Mesenchymal stem cell (in vitro differentiated cells and primary cell): Measurements from ENCODE around the gene STK4.

Source experiments
- DNase-seq: peaks from one replicate; pipeline ENCODE4 v3.0.0-alpha.2; 2013
- H2AFZ ChIP-seq: one replicate; pipeline ENCODE4 v1.6.1; 2013; ENCODE audit warnings: low read depth, mild to moderate bottlenecking, control low read depth, inconsistent platforms, low read length, moderate library complexity
- H2AK5ac ChIP-seq: 2 replicates; pipeline ENCODE4 v1.6.1; 2013; ENCODE audit warnings: low read length, moderate library complexity, mild to moderate bottlenecking, inconsistent platforms; ENCODE audit not compliant: severe bottlenecking
- H2BK120ac ChIP-seq: one replicate; pipeline ENCODE4 v1.6.1; 2013; ENCODE audit warnings: low read depth, mild to moderate bottlenecking, inconsistent platforms, low read length, moderate library complexity
- H2BK12ac ChIP-seq, 2 experiments: one replicate each; pipeline ENCODE4 v1.6.1; 2013; ENCODE audit warnings: inconsistent platforms in 2 of 2, low read length in 2 of 2, mild to moderate bottlenecking in 2 of 2, moderate library complexity in 2 of 2, control low read depth in 1 of 2
- H2BK15ac ChIP-seq: one replicate; pipeline ENCODE4 v1.6.1; 2013; ENCODE audit warnings: mild to moderate bottlenecking, low read depth, inconsistent platforms; ENCODE audit not compliant: poor library complexity, severe bottlenecking
- H2BK5ac ChIP-seq: 2 replicates; pipeline ENCODE4 v1.6.1; 2013; ENCODE audit warnings: low read depth, mild to moderate bottlenecking, low read length, control low read depth, inconsistent platforms; ENCODE audit not compliant: poor library complexity, severe bottlenecking
- H3K14ac ChIP-seq, 2 experiments: one replicate each; pipeline ENCODE4 v1.6.1; 2013; ENCODE audit warnings: inconsistent platforms in 2 of 2, low read length in 2 of 2, control low read depth in 1 of 2, mild to moderate bottlenecking in 1 of 2, moderate library complexity in 1 of 2
- H3K18ac ChIP-seq, 2 experiments: one replicate each; pipeline ENCODE4 v1.6.1; 2013; ENCODE audit warnings: inconsistent platforms in 2 of 2, low read length in 2 of 2, control low read depth in 1 of 2, low read depth in 1 of 2, mild to moderate bottlenecking in 1 of 2
- H3K23ac ChIP-seq, 2 experiments: one replicate each; pipeline ENCODE4 v1.6.1; 2013; ENCODE audit warnings: inconsistent platforms in 2 of 2, low read length in 2 of 2, mild to moderate bottlenecking in 2 of 2, moderate library complexity in 2 of 2, control low read depth in 1 of 2
- H3K27ac ChIP-seq: 2 replicates; pipeline ENCODE4 v1.5.1; 2013; ENCODE audit warnings: mild to moderate bottlenecking, moderate library complexity, low read length, control low read depth, inconsistent platforms; ENCODE audit not compliant: poor library complexity, severe bottlenecking
- H3K27me3 ChIP-seq, 2 experiments: 2 replicates each; pipeline versions ENCODE4 v1.6.1 to v1.7.0; 2013; ENCODE audit warnings: low read length in 2 of 2, mild to moderate bottlenecking in 2 of 2, moderate library complexity in 2 of 2, control low read depth in 1 of 2, inconsistent platforms in 1 of 2; ENCODE audit not compliant: control insufficient read depth in 1 of 2, insufficient read depth in 1 of 2
- H3K36me3 ChIP-seq, 2 experiments: 2 replicates each; pipeline versions ENCODE4 v1.6.1 to v1.7.0; 2013; ENCODE audit warnings: low read length in 2 of 2, control low read depth in 1 of 2, inconsistent platforms in 1 of 2, low read depth in 1 of 2, mild to moderate bottlenecking in 1 of 2; ENCODE audit not compliant: insufficient read depth in 2 of 2, control insufficient read depth in 1 of 2
- H3K4ac ChIP-seq, 2 experiments: one replicate each; pipeline ENCODE4 v1.6.1; 2013; ENCODE audit warnings: inconsistent platforms in 2 of 2, low read length in 2 of 2, mild to moderate bottlenecking in 2 of 2, moderate library complexity in 2 of 2, control low read depth in 1 of 2, low read depth in 1 of 2
- H3K4me1 ChIP-seq: 2 replicates; pipeline ENCODE4 v1.6.1; 2013; ENCODE audit warnings: low read depth, low read length, control low read depth; ENCODE audit not compliant: control insufficient read depth, insufficient read depth
- H3K4me2 ChIP-seq: 2 replicates; pipeline ENCODE4 v1.6.1; 2013; ENCODE audit warnings: low read length, mild to moderate bottlenecking, inconsistent platforms; ENCODE audit not compliant: poor library complexity, severe bottlenecking
- H3K4me3 ChIP-seq, 2 experiments: 2 replicates each; pipeline versions ENCODE4 v1.5.1 to v1.7.0; 2013; ENCODE audit warnings: low read length in 2 of 2, mild to moderate bottlenecking in 2 of 2, control low read depth in 1 of 2, low read depth in 1 of 2; ENCODE audit not compliant: insufficient read depth in 1 of 2
- H3K79me1 ChIP-seq: replicated peaks from 2 replicates; pipeline ENCODE4 v1.6.1; 2013; ENCODE audit warnings: mild to moderate bottlenecking, control low read depth, low read length, inconsistent platforms; ENCODE audit not compliant: poor library complexity, severe bottlenecking
- H3K9ac ChIP-seq: 2 replicates; pipeline ENCODE4 v1.7.0; 2013; ENCODE audit warnings: mild to moderate bottlenecking, low read length, moderate library complexity
- H3K9me3 ChIP-seq: 2 replicates; pipeline ENCODE4 v1.7.0; 2013; ENCODE audit warnings: mild to moderate bottlenecking, low read length; ENCODE audit not compliant: control insufficient read depth
- H4K8ac ChIP-seq: one replicate; pipeline ENCODE4 v1.6.1; 2013; ENCODE audit warnings: inconsistent platforms, mild to moderate bottlenecking, low read length, moderate library complexity
- H4K91ac ChIP-seq: one replicate; pipeline ENCODE4 v1.6.1; 2013; ENCODE audit warnings: mild to moderate bottlenecking, low read length, inconsistent platforms
- WGBS: methylation state at CpG from one replicate; pipeline ENCODE4 v1.1.7; 2013; ENCODE audit warnings: mixed read lengths; 5-methylcytosine and 5-hydroxymethylcytosine counted together

Gene STK4

DNA sequence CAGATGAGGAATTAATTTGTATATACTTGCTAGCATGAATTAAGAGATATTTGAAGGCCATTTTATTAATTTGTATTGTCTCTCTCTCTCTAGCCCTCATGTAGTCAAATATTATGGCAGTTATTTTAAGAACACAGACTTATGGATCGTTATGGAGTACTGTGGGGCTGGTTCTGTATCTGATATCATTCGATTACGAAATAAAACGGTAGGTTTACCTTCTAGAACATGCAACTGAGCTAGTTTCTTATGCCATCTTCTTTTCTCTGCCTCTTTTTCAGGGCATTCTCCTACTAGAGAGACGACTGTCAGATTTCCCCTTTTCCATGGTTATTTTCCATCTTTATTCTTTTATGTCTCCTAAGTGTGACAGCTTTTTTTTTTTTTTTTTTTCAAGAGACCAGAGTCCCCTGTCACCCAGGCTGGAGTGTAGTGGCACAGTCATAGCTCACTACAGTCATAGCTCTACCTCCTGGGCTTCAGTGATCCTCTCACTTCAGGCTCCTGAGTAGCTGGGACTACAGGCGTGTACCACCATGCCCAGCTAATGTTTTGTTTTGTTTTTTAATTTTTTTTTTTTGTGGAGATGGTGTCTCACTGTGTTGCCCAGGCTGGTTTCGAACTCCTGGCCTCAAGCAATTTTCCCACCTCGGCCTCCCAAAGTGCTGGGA, 15.6 kb downstream of the STK4 start:
- Histone ChIP-seq H4K8ac (no peak overlapping the region), H3K9ac (no peak overlapping the region), H3K4ac (no peak overlapping the region), H3K27ac (no peak overlapping the region), H2AFZ (no peak overlapping the region), H3K9me3 (no peaks in the 10 kb centered on the region), H3K4me3 (no peak overlapping the region), H3K27me3 (no peaks in the 10 kb centered on the region), H3K4me2 (no peak overlapping the region), H4K91ac (no peak overlapping the region), H2AK5ac (no peak overlapping the region), H3K36me3 (peaks cover 15 to 71% of the 10 kb centered on the region in 2 experiments), H3K79me1 (peaks cover 16% of the 10 kb centered on the region), H2BK5ac (no peak overlapping the region), H3K18ac (no peak overlapping the region), H2BK120ac (no peak overlapping the region), H3K4me1 (no peaks in the 10 kb centered on the region), H2BK15ac (no peak overlapping the region), H3K14ac (no peak overlapping the region), H2BK12ac (no peak overlapping the region), H3K23ac (no peak overlapping the region)
- DNase-seq = no peak
- 98% methylated on average over 8 of the region's 8 CpGs for WGBS

DNA sequence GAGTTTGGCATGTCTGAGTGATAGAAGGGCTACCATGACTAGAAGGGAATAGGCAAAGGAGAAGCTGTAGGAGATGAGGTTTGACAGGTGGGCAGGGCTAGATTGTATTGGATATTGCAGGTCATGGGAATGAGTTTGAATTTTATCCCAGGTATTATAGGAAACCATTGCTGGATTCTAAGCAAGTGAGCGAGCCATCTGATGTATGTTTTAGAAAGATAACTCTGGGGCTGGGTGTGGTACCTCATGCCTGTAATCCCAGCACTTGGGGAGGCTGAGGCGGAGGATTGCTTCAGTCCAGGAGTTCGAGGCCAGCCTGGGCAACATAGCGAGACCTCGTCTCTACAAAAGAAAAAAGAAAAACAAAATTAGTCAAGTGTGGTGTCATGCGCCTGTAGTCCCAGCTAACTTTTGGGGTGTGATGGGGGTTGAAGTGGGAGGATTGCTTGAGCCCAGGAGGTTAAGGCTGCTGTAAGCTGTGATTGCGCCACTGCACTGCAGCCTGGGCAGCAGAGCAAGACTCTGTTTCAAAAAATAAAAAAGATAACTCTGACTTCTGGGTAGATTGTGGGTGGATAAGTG, 16.9 kb downstream of the STK4 start:
- Histone ChIP-seq H3K18ac (no peak overlapping the region), H4K91ac (no peak overlapping the region), H3K36me3 (peaks cover 16 to 74% of the 10 kb centered on the region in 2 experiments), H2BK12ac (no peak overlapping the region), H3K9ac (no peak overlapping the region), H3K27me3 (no peaks in the 10 kb centered on the region), H3K4me2 (no peak overlapping the region), H3K4ac (no peak overlapping the region), H2AK5ac (no peak overlapping the region), H4K8ac (no peak overlapping the region), H2BK120ac (no peak overlapping the region), H3K14ac (no peak overlapping the region), H2AFZ (no peak overlapping the region), H3K4me1 (no peaks in the 10 kb centered on the region), H3K4me3 (no peak overlapping the region), H3K9me3 (no peaks in the 10 kb centered on the region), H2BK15ac (no peak overlapping the region), H3K27ac (no peak overlapping the region), H3K23ac (no peak overlapping the region), H2BK5ac (no peak overlapping the region), H3K79me1 (peaks cover 16% of the 10 kb centered on the region)
- DNase-seq = no peak
- WGBS = 98% methylated on average over 7 of the region's 7 CpGs

DNA sequence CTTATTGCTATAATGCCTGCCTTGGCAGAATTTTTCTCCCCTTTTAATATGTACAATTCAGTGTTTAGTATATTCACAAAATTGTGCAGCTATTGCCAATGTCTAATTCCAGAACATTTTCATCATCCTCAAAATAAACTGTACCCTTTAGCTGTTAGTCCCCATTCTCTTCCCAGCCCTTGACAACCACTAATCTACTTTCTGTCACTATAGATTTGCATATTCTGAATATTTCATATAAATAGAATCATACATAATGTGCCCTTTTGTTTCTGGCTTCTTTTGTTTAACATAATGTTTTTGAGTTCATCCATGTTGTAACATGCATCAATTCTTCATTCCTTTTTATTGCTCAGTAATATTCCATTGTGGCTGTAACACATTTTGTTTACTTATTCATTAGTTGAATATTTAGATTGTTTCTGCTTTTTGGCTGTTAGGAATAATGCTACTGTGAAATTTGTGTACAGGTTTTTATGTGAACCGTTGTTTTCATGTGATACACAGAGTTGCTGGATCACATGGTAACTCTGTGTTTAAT, 22.4 kb downstream of the STK4 start:
- no peak overlapping the region for H3K23ac ChIP-seq
- H3K9me3 ChIP-seq = no peaks in the 10 kb centered on the region
- WGBS = 94% methylated on average over 1 of the region's 1 CpG
- no peak overlapping the region for H4K91ac ChIP-seq
- no peak overlapping the region for H2BK12ac ChIP-seq
- H2BK120ac ChIP-seq = no peak overlapping the region
- no peak overlapping the region for H2AFZ ChIP-seq
- no peak overlapping the region for H2BK15ac ChIP-seq
- H2AK5ac ChIP-seq = no peak overlapping the region
- H3K4ac ChIP-seq = no peak overlapping the region
- H3K4me3 ChIP-seq = no peak overlapping the region
- H3K18ac ChIP-seq = no peak overlapping the region
- H4K8ac ChIP-seq = no peak overlapping the region
- H3K9ac ChIP-seq = no peak overlapping the region
- no peak overlapping the region for H3K14ac ChIP-seq
- H3K79me1 ChIP-seq = peaks cover 13% of the 10 kb centered on the region
- H3K36me3 ChIP-seq = peaks cover 7 to 36% of the 10 kb centered on the region in 2 experiments
- no peaks in the 10 kb centered on the region for H3K4me1 ChIP-seq
- H2BK5ac ChIP-seq = no peak overlapping the region
- H3K4me2 ChIP-seq = no peak overlapping the region
- no peaks in the 10 kb centered on the region for H3K27me3 ChIP-seq
- no peak for DNase-seq
- H3K27ac ChIP-seq = no peak overlapping the region

DNA sequence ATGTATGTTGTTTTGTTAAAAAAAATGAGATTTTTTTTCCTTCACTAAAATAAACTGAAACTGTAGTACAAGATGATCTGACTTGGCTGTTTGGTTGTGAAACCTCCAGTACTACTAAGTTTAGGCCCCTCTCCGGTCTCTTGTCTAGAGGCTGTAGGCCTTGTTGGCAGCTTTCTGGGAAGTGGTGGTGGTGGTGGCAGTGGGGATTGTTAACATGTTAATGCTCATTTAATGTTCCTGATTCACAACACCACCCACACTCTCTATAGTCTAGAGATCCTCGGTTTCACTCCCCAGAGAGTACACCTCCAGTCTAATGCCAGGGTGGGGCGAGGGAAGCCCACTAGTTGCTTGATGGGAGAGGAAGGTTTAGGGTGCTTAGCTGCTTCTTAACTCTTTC, 24.1 kb downstream of the STK4 start:
- Histone ChIP-seq H3K18ac (no peak overlapping the region), H3K4me2 (no peak overlapping the region), H2BK12ac (no peak overlapping the region), H3K27ac (no peak overlapping the region), H3K27me3 (no peaks in the 10 kb centered on the region), H2BK120ac (no peak overlapping the region), H2BK15ac (no peak overlapping the region), H4K8ac (peak overlapping the region; percentile 21), H4K91ac (no peak overlapping the region), H3K9ac (peak overlapping the region; percentile 86), H3K9me3 (no peaks in the 10 kb centered on the region), H2BK5ac (no peak overlapping the region), H3K14ac (no peak overlapping the region), H3K4me3 (peak overlapping the region in 1 of 2 experiments; percentile 64), H3K4ac (no peak overlapping the region), H2AK5ac (no peak overlapping the region), H3K23ac (no peak overlapping the region), H2AFZ (no peak overlapping the region), H3K36me3 (peaks cover 3 to 37% of the 10 kb centered on the region in 2 experiments), H3K4me1 (no peaks in the 10 kb centered on the region), H3K79me1 (peaks cover 15% of the 10 kb centered on the region)
- DNase-seq = peak; percentile 18
- WGBS = 100% methylated on average over 1 of the region's 3 CpGs
